ENCODE data around the gene CDCA7. TPM values are rescaled to one million over a fixed set of nuclear protein-coding genes. Genes with fewer than 3 reads are reported as not detected.
"Not testable (repeated sequence)": the region's sequence is repeated elsewhere in the genome, so short reads cannot be mapped to it uniquely, and the experiment has no call there.

The CDCA7 gene
- total RNA-seq = 1 to 10 TPM in 3 of 7 donors, under 1 TPM in 4; 0.56 to 2.3 (median 0.85) TPM
- 1 to 10 TPM in 1 of 2 donors, under 1 TPM in 1; 0.96 to 2.5 TPM for polyA plus RNA-seq
- long read RNA-seq, donor 1, partial matches to known transcripts = 2 of 2 reads
- long read RNA-seq, donor 1, other reads (novel, unspliced or antisense) = 0 of 2 reads
- long read RNA-seq, donor 2, transcript CDCA7-201 (10 exons, 2,789 nt) = minor isoform, 9 of 46 reads
- long read RNA-seq, donor 2, transcript CDCA7-202 (9 exons, 2,500 nt) = major isoform, 23 of 46 reads
- long read RNA-seq, donor 2, partial matches to known transcripts = 13 of 46 reads
- long read RNA-seq, donor 2, other reads (novel, unspliced or antisense) = 0 of 46 reads
- long read RNA-seq, donor 3, transcript CDCA7-202 (9 exons, 2,500 nt) = major isoform, 7 of 13 reads
- long read RNA-seq, donor 3, partial matches to known transcripts = 2 of 13 reads
- long read RNA-seq, donor 3, other reads (novel, unspliced or antisense) = 1 of 13 reads

DNA sequence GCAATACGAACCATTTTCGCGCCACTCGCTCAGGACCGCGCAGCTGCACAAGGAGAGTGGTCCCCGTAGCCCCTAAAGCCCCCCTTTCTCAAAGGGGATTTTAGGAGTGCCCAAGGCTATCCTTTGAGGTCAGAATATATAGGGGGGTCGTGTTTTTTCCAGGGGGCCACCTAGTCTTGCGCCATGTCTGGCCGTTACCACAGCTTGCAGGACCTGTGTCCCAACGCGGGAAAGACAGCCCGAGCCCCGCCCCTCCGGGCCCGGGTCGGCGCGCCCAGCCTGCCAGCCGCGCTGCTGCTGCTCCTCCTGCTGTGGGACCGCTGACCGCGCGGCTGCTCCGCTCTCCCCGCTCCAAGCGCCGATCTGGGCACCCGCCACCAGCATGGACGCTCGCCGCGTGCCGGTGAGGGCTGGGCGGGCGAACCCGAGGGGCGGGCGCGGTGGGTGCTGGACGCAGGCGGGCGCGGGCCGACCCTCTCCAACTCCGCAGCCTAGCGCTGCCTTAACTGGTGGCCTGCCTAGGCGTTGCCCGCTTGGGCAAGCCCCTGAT, at the start of gene CDCA7:
Gene CDCA7 (plus strand): TSS at position 291 of the 550 bp plus-strand sequence. CDS start 92 bp downstream, at position 383.
- Histone ChIP-seq H3K4me3 (peak within 1 kb of the TSS; percentile 47), H3K36me3 (no peaks in the 10 kb centered on the region), H3K27ac (no peak within 1 kb of the TSS), H3K4me1 (ENCODE audit: insufficient read depth) (peaks cover 3% of the 10 kb centered on the region), H3K9me3 (no peaks in the 10 kb centered on the region), H3K27me3 (no peaks in the 10 kb centered on the region)
- intact Hi-C loops (cut with DNase I) = no loop called here
- 0 to 1% (median 0%) methylated on average over 26 to 50 of the region's 50 CpGs for WGBS, 3 donors
- TF ChIP-seq EP300 (IDR thresholded peaks at IDR 0.05) = no peak
- TF ChIP-seq POLR2A (IDR thresholded peaks at IDR 0.05) = no peak
- TF ChIP-seq, protein P1, sequence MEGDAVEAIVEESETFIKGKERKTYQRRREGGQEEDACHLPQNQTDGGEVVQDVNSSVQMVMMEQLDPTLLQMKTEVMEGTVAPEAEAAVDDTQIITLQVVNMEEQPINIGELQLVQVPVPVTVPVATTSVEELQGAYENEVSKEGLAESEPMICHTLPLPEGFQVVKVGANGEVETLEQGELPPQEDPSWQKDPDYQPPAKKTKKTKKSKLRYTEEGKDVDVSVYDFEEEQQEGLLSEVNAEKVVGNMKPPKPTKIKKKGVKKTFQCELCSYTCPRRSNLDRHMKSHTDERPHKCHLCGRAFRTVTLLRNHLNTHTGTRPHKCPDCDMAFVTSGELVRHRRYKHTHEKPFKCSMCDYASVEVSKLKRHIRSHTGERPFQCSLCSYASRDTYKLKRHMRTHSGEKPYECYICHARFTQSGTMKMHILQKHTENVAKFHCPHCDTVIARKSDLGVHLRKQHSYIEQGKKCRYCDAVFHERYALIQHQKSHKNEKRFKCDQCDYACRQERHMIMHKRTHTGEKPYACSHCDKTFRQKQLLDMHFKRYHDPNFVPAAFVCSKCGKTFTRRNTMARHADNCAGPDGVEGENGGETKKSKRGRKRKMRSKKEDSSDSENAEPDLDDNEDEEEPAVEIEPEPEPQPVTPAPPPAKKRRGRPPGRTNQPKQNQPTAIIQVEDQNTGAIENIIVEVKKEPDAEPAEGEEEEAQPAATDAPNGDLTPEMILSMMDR (IDR thresholded peaks at IDR 0.05) = no peak
- DNase-seq = peak; percentile 23 to 74 (median 43)

DNA sequence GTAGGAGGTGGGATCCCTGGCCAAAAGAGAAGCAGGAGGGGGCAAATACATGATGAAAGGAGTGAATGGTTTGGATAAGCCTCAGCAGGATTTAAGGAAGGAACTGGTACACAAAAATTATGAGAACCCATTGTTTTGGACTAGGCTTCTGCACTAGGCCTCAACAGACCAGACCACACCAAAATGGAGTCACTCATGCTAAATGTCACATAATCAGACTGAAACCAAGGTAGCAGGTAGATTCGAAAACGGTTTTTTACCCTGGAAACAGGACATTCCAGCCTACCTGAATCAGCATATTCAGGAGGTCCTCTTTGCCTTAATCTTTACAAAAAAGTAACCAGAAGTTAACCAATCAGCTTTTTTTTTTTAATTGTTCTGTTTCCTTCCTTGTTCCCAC, 49.4 kb upstream of the CDCA7 start:
- Histone ChIP-seq H3K4me1 (ENCODE audit: insufficient read depth) (no peaks in the 10 kb centered on the region), H3K9me3 (no peaks in the 10 kb centered on the region), H3K27ac (no peak overlapping the region), H3K27me3 (no peaks in the 10 kb centered on the region), H3K4me3 (no peak overlapping the region), H3K36me3 (no peaks in the 10 kb centered on the region)
- TF ChIP-seq POLR2A (IDR thresholded peaks at IDR 0.05) = no peak
- TF ChIP-seq EP300 (IDR thresholded peaks at IDR 0.05) = no peak
- intact Hi-C loops (cut with DNase I) = no loop called here
- 85 to 95% (median 89%) methylated on average over 2 of the region's 2 CpGs for WGBS, 3 donors
- no peak for DNase-seq

DNA sequence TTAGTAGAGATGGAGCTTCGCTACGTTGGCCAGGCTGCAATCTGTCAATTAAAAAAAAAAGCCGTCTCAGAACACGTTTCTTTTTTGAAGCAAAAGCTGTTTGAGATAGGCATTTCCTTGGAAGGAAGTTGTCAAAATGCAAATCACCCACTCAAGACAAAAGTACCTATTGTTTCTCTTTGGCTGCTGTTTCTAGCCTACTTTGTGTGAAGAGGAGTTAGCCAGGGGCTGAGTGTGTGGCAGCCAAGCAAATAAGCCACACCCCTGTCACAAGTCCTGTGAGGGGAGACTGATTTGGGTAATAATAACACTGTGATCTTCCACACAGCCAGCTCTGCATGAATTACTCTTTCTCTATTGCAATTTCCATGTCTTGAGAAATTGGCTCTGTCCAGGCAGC, 47.4 kb upstream of the CDCA7 start:
- no peak overlapping the region for H3K27ac ChIP-seq
- intact Hi-C loops (cut with DNase I) = no loop called here
- H3K4me3 ChIP-seq = no peak overlapping the region
- no peak for DNase-seq
- no peaks in the 10 kb centered on the region for H3K36me3 ChIP-seq
- no peaks in the 10 kb centered on the region for H3K27me3 ChIP-seq
- TF ChIP-seq, protein P1 (IDR thresholded peaks at IDR 0.05) = no peak
- no peak for TF ChIP-seq POLR2A (IDR thresholded peaks at IDR 0.05)
- TF ChIP-seq EP300 (IDR thresholded peaks at IDR 0.05) = no peak
- 47 to 61% (median 60%) methylated on average over 4 of the region's 4 CpGs for WGBS, 3 donors
- no peaks in the 10 kb centered on the region for H3K9me3 ChIP-seq
- H3K4me1 ChIP-seq (ENCODE audit: insufficient read depth) = no peaks in the 10 kb centered on the region

DNA sequence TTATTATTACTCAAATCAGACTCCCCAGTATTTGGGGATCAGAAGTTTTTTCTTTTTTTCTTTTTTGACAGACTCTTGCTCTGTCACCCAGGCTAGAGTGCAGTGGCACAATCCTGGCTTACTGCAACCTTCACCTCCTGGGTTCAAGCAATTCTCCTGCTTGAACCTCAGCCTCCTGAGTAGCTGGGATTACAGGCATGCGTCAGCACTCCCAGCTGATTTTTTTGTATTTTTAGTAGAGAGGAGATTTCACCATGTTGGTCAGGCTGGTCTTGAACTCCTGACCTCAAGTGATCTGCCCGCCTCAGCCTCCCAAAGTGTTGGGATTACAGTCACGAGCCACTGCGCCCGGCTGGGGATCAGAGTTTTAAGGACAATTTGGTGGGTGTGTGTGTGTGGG, 45.3 kb upstream of the CDCA7 start:
- H3K27me3 ChIP-seq; H3K4me1 ChIP-seq (ENCODE audit: insufficient read depth); H3K36me3 ChIP-seq; DNase-seq; H3K9me3 ChIP-seq; intact Hi-C loops (cut with DNase I); H3K27ac ChIP-seq; H3K4me3 ChIP-seq: not testable (repeated sequence)
- 66 to 79% (median 68%) methylated on average over 5 of the region's 5 CpGs for WGBS, 3 donors

DNA sequence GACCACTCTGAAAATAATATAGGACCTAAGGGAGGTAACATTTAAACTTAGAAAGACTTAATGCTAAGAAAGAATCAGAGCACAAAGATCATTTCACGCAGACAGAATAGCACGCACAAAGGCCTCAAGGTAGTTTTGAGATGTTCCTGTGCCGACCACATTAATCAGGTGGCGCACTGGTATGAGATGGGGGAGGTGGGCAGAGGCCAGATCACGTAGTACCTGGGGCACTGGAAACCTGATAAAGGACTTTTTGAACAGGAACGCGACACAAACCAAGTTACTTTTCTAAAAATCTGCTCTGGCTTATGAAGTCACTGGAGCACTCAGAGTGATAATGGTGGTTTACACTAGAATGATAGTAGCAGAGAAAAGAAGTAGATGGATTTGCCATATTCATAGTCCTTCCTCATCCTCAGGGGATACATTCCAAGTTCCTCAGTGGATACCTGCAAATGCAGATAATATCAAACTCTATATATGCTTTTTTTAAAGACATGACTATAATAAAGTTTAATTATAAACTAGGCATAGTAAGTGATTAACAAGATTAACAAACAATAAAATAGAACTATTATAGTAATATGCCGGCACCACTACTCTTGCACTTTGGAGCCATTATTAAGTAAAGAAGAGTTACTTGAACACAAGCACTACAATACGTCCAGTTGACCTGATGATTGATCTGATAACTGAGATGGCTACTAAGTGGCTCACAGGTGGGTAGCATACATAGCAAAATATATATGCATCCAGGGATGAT, 42.6 kb upstream of the CDCA7 start:
- 90 to 95% (median 90%) methylated on average over 9 of the region's 9 CpGs for WGBS, 3 donors
- Histone ChIP-seq H3K27ac (no peak overlapping the region), H3K9me3 (no peaks in the 10 kb centered on the region), H3K4me1 (ENCODE audit: insufficient read depth) (no peaks in the 10 kb centered on the region), H3K36me3 (no peaks in the 10 kb centered on the region), H3K4me3 (no peak overlapping the region), H3K27me3 (no peaks in the 10 kb centered on the region)
- TF ChIP-seq, protein P1 (IDR thresholded peaks at IDR 0.05) = no peak
- no peak for TF ChIP-seq POLR2A (IDR thresholded peaks at IDR 0.05)
- TF ChIP-seq EP300 (IDR thresholded peaks at IDR 0.05) = no peak
- DNase-seq = no peak
- intact Hi-C loops (cut with DNase I) = no loop called here
